UCSD-AML1 (cell line): ENCODE measurements around the gene CMTM3.
"Not testable (repeated sequence)": the region's sequence is repeated elsewhere in the genome, so short reads cannot be mapped to it uniquely, and the experiment has no call there.

Experiments
- DNase-seq: peaks from one replicate; lab custom pipeline; 2025; ENCODE audit not compliant: unreplicated experiment; lab: John Stamatoyannopoulos, UW

The CMTM3 gene

GRCh38 chr16:66604376-66605176, at the start of gene CMTM3:
CMTM3 (plus strand) TSS chr16:66604704; CDS start chr16:66604806, 102 bp downstream.
- peak; percentile 83 for DNase-seq

GRCh38 chr16:66560107-66560506, 44.4 kb upstream of the CMTM3 start:
- no peak for DNase-seq

- DNase-seq, result no peak
Measured at GRCh38 chr16:66561381-66562080, 43.0 kb upstream of the CMTM3 start.

GRCh38 chr16:66562409-66562808, 42.1 kb upstream of the CMTM3 start:
- no peak for DNase-seq

- DNase-seq, result no peak
Measured at GRCh38 chr16:66562986-66563385, 41.5 kb upstream of the CMTM3 start.

GRCh38 chr16:66563574-66564334, 40.8 kb upstream of the CMTM3 start:
- no peak for DNase-seq

GRCh38 chr16:66566051-66566901, 38.2 kb upstream of the CMTM3 start, which contains the start of gene CMTM1:
CMTM1 (plus strand) TSS chr16:66566439; CDS start chr16:66566514, 75 bp downstream.
- no peak for DNase-seq

- not testable (repeated sequence) for DNase-seq
Measured at GRCh38 chr16:66567270-66567669, 37.2 kb upstream of the CMTM3 start.

GRCh38 chr16:66568355-66568754, 36.1 kb upstream of the CMTM3 start:
- no peak for DNase-seq

- DNase-seq, result no peak
Measured at GRCh38 chr16:66569131-66569530, 35.4 kb upstream of the CMTM3 start.

- DNase-seq, result no peak
Measured at GRCh38 chr16:66569827-66570405, 34.6 kb upstream of the CMTM3 start.

GRCh38 chr16:66572356-66572755, 32.1 kb upstream of the CMTM3 start:
- DNase-seq, result peak; percentile 51

GRCh38 chr16:66574081-66574480, 30.4 kb upstream of the CMTM3 start:
- DNase-seq, result no peak

- DNase-seq, result no peak
Measured at GRCh38 chr16:66574531-66574930, 30.0 kb upstream of the CMTM3 start.

GRCh38 chr16:66575060-66575459, 29.4 kb upstream of the CMTM3 start:
- DNase-seq, result no peak

GRCh38 chr16:66576296-66576695, 28.2 kb upstream of the CMTM3 start:
- no peak for DNase-seq

- DNase-seq, result no peak
Measured at GRCh38 chr16:66578651-66579531, 25.6 kb upstream of the CMTM3 start, which contains the start of gene CMTM2. CMTM2 (plus strand) TSS chr16:66579463; CDS start chr16:66579608, 145 bp downstream.

- no peak for DNase-seq
Measured at GRCh38 chr16:66580605-66581209, 23.8 kb upstream of the CMTM3 start.
